Vagina (tissue), 2 donors: ENCODE measurements around the gene KIF19. TPM values are rescaled to one million over a fixed set of nuclear protein-coding genes. Genes with fewer than 3 reads are reported as not detected.
A peak's percentile ranks its signal among the peaks of the same experiment; 100 is the strongest.

Experiments
- DNase-seq, 2 donors: peaks; one replicate each; pipeline ENCODE4 v3.0.0-alpha.2; 2017; ENCODE audit errors: extremely low spot score in 2 of 2
- H3K27ac ChIP-seq: fragments of 200-600 bp; sonication (generic); one replicate; pipeline ENCODE4 v1.5.1; 2019
- H3K27me3 ChIP-seq: fragments of 200-600 bp; sonication (generic); one replicate; pipeline ENCODE4 v1.5.1; 2019
- H3K36me3 ChIP-seq, 2 donors: fragments of 200-600 bp; sonication (generic); one replicate each; pipeline ENCODE4 v1.5.1; 2017 to 2019
- H3K4me1 ChIP-seq: fragments of 200-600 bp; sonication (generic); one replicate; pipeline ENCODE4 v1.5.1; 2019
- H3K4me3 ChIP-seq, 2 donors: fragments of 200-600 bp; sonication (generic); 1 replicate in 1 of 2; 2 replicates in 1 of 2; pipeline ENCODE4 v1.5.1; 2016 to 2019
- H3K9me3 ChIP-seq: fragments of 200-600 bp; sonication (generic); one replicate; pipeline ENCODE4 v1.5.1; 2019
- CTCF ChIP-seq, 3 experiments: fragments of 450-650 bp in 2 of 3; fragments of 200-600 bp in 1 of 3; sonication (generic) in 1 of 3; IDR thresholded peaks; one replicate each; pipeline ENCODE4 v1.5.1; 2017 to 2019; ENCODE audit warnings: antibody characterized with exemption in 3 of 3, mild to moderate bottlenecking in 2 of 3, moderate library complexity in 2 of 3
- POLR2A ChIP-seq, 2 donors: fragments of 450-650 bp; IDR thresholded peaks; one replicate each; pipeline ENCODE4 v1.6.1; 2017; ENCODE audit warnings: antibody characterized with exemption in 2 of 2, mild to moderate bottlenecking in 2 of 2, moderate library complexity in 2 of 2
- POLR2AphosphoS5 ChIP-seq, 2 donors: sonication (generic); formaldehyde crosslinking; IDR thresholded peaks; one replicate each; pipeline ENCODE4 v1.9.0; 2017; ENCODE audit warnings: antibody characterized with exemption in 2 of 2, mild to moderate bottlenecking in 2 of 2, low read depth in 1 of 2; ENCODE audit not compliant: insufficient read depth in 1 of 2
- intact Hi-C: fragments of 100-400 bp; cut with DNase I; formaldehyde crosslinking; loops from one replicate; pipeline ENCODE4 v1.15.1; 2023
- total RNA-seq: library from RNA; depleted of rRNA; stranded (reverse); fragments of >200 nt; gene quantifications from one replicate; pipeline ENCODE4 v1.2.3, GENCODE V29; 2016

Gene KIF19
- total RNA-seq, 1 donor from 2014 or later, result 5.6 TPM

GRCh38 chr17:74359916-74360315 is 33.9 kb downstream of the KIF19 start:
- Histone ChIP-seq H3K27me3 (no peaks in the 10 kb centered on the region), H3K36me3 (no peaks in the 10 kb centered on the region), H3K27ac (no peak overlapping the region), H3K9me3 (no peaks in the 10 kb centered on the region), H3K4me3 (no peak overlapping the region), H3K4me1 (peaks cover 24% of the 10 kb centered on the region)
- no peak for DNase-seq
- intact Hi-C loops, result loop anchor here (5.0 to 10.0 kb wide), 2 partner anchors 55 to 148 kb away; partner anchors contain the start of gene TTYH2
- TF ChIP-seq POLR2AphosphoS5 (IDR thresholded peaks at IDR 0.05; ENCODE audit: insufficient read depth in 1 of 2, low read depth in 1 of 2), result no peak
- TF ChIP-seq POLR2A (IDR thresholded peaks at IDR 0.05), result no peak
- TF ChIP-seq CTCF (IDR thresholded peaks at IDR 0.05), result no peak

GRCh38 chr17:74360899-74361229 is 34.8 kb downstream of the KIF19 start:
- no peak overlapping the region for H3K4me3 ChIP-seq
- H3K36me3 ChIP-seq, result no peaks in the 10 kb centered on the region
- no peak overlapping the region for H3K27ac ChIP-seq
- intact Hi-C loops, result loop anchor here (5.0 to 10.0 kb wide), 2 partner anchors 56 to 149 kb away; partner anchors contain the start of gene TTYH2
- peaks cover 24% of the 10 kb centered on the region for H3K4me1 ChIP-seq
- TF ChIP-seq POLR2A (IDR thresholded peaks at IDR 0.05), result no peak
- no peak for TF ChIP-seq CTCF (IDR thresholded peaks at IDR 0.05)
- TF ChIP-seq POLR2AphosphoS5 (IDR thresholded peaks at IDR 0.05; ENCODE audit: insufficient read depth in 1 of 2, low read depth in 1 of 2), result no peak
- no peaks in the 10 kb centered on the region for H3K27me3 ChIP-seq
- no peaks in the 10 kb centered on the region for H3K9me3 ChIP-seq
- DNase-seq, result no peak

- Histone ChIP-seq H3K4me3 (no peak within 1 kb of the TSS), H3K27me3 (no peaks in the 10 kb centered on the region), H3K36me3 (no peaks in the 10 kb centered on the region), H3K27ac (no peak within 1 kb of the TSS), H3K4me1 (peaks cover 24% of the 10 kb centered on the region), H3K9me3 (no peaks in the 10 kb centered on the region)
- intact Hi-C loops, result loop anchor here (5.0 to 10.0 kb wide), 2 partner anchors 57 to 149 kb away; partner anchors contain the start of gene TTYH2
- TF ChIP-seq CTCF (IDR thresholded peaks at IDR 0.05), result peak; percentile 10 to 64 (median 49)
- TF ChIP-seq POLR2A (IDR thresholded peaks at IDR 0.05), result no peak
- no peak for TF ChIP-seq POLR2AphosphoS5 (IDR thresholded peaks at IDR 0.05; ENCODE audit: insufficient read depth in 1 of 2, low read depth in 1 of 2)
- no peak for DNase-seq
Measured at GRCh38 chr17:74361230-74362068, 35.4 kb downstream of the KIF19 start, which contains the start of gene BTBD17. Gene BTBD17, minus strand, starts transcription at chr17:74361868. Its CDS starts 49 bp downstream, at chr17:74361819.

- Histone ChIP-seq H3K27me3 (no peaks in the 10 kb centered on the region), H3K4me3 (no peak overlapping the region), H3K4me1 (peaks cover 21% of the 10 kb centered on the region), H3K9me3 (no peaks in the 10 kb centered on the region), H3K27ac (no peak overlapping the region), H3K36me3 (no peaks in the 10 kb centered on the region)
- intact Hi-C loops, result loop anchor here (5.0 to 10.0 kb wide), 2 partner anchors 57 to 150 kb away; partner anchors contain the start of gene TTYH2
- no peak for TF ChIP-seq CTCF (IDR thresholded peaks at IDR 0.05)
- DNase-seq, result no peak
Measured at GRCh38 chr17:74362069-74362405, 36.0 kb downstream of the KIF19 start.
